Panc1 (cell line): ENCODE measurements around the gene SIK3. TPM values are rescaled to one million over a fixed set of nuclear protein-coding genes. Genes with fewer than 3 reads are reported as not detected.

Experiments used
- ATAC-seq: fragments of 200-7000 bp; cut with Tn5 transposase; 2 replicates; pipeline ENCODE4 v1.9.1; 2020; ENCODE audit warnings: mild to moderate bottlenecking, moderate library complexity
- BruUV-seq: library from RNA; stranded (reverse); fragments of 400-500 nt; replicated peaks from 2 replicates; lab custom pipeline; 2021; lab: Mats Ljungman, UMichigan
- CTCF ChIA-PET: fragments of 300-600 bp; sonication (Branson Sonifier 250); formaldehyde crosslinking; loops from one replicate; lab custom pipeline; 2022; ENCODE audit warnings: antibody characterized with exemption; lab: Charles Lee
- POLR2A ChIA-PET: fragments of 300-600 bp; sonication (Branson Sonifier 250); formaldehyde crosslinking; loops from one replicate; lab custom pipeline; 2022; ENCODE audit warnings: antibody characterized with exemption; lab: Charles Lee
- DNase-seq: peaks from one replicate; pipeline ENCODE4 v3.0.0-alpha.2; 2010; ENCODE audit warnings: low read depth, low spot score
- H3K27ac ChIP-seq: 2 replicates; pipeline ENCODE4 v1.5.1; 2011; ENCODE audit warnings: mild to moderate bottlenecking, low read length, inconsistent platforms
- H3K27me3 ChIP-seq: fragments of 200-500 bp; sonication (Bioruptor generic); 2 replicates; pipeline ENCODE4 v1.6.0; 2014; ENCODE audit warnings: low read length, inconsistent platforms; ENCODE audit not compliant: control insufficient read depth, insufficient read depth
- H3K36me3 ChIP-seq: fragments of 200-500 bp; sonication (Bioruptor generic); 2 replicates; pipeline ENCODE4 v1.5.1; 2014; ENCODE audit warnings: inconsistent platforms, mild to moderate bottlenecking, low read length, moderate library complexity; ENCODE audit not compliant: control insufficient read depth, insufficient read depth
- H3K4me1 ChIP-seq: 2 replicates; pipeline ENCODE4 v1.5.1; 2011; ENCODE audit warnings: inconsistent platforms, mild to moderate bottlenecking, low read length, moderate library complexity; ENCODE audit not compliant: control insufficient read depth, insufficient read depth
- H3K4me3 ChIP-seq, 2 experiments: 2 replicates each; pipeline ENCODE4 v1.5.1; 2011 to 2012; ENCODE audit warnings: low read depth in 2 of 2, low read length in 2 of 2, mild to moderate bottlenecking in 2 of 2, inconsistent platforms in 1 of 2, moderate library complexity in 1 of 2
- H3K9me3 ChIP-seq: fragments of 200-500 bp; sonication (Bioruptor generic); 2 replicates; pipeline ENCODE4 v1.5.1; 2014; ENCODE audit warnings: low read depth, mild to moderate bottlenecking, inconsistent platforms, low read length, moderate library complexity; ENCODE audit not compliant: control insufficient read depth, insufficient read depth
- CTCF ChIP-seq: fragments of 450-650 bp; IDR thresholded peaks from 2 replicates; pipeline ENCODE4 v1.5.1; 2017; ENCODE audit warnings: mild to moderate bottlenecking
- POLR2AphosphoS5 ChIP-seq: IDR thresholded peaks from 2 replicates; pipeline ENCODE4 v1.6.1; 2012; ENCODE audit warnings: mild to moderate bottlenecking, low read depth, low read length, moderate library complexity
- REST ChIP-seq, 2 experiments: IDR thresholded peaks; 2 replicates each; pipeline ENCODE4 v1.6.1; 2011 to 2012; ENCODE audit warnings: low read depth in 2 of 2, control low read depth in 1 of 2, low read length in 1 of 2, mild to moderate bottlenecking in 1 of 2, moderate library complexity in 1 of 2; ENCODE audit not compliant: insufficient read depth in 1 of 2
- SIN3A ChIP-seq: IDR thresholded peaks from 2 replicates; pipeline ENCODE4 v1.6.1; 2012; ENCODE audit warnings: low read depth, mild to moderate bottlenecking, low read length, moderate library complexity, borderline replicate concordance; ENCODE audit not compliant: insufficient read depth
- TCF7L2 ChIP-seq: IDR thresholded peaks from 2 replicates; pipeline ENCODE4 v1.6.1; 2011; ENCODE audit warnings: mild to moderate bottlenecking, low read depth, low read length, inconsistent platforms
- in situ Hi-C: cut with HindIII; loops from 2 replicates; pipeline ENCODE4 v1.10.0; 2016; ENCODE audit warnings: low sequenced_read_pairs, low pct_unique_long_range_greater_than_20kb
- intact Hi-C: fragments of 100-400 bp; cut with micrococcal nuclease; formaldehyde crosslinking; loops from one replicate; pipeline ENCODE4 v1.10.0; 2022; ENCODE audit not compliant: unreplicated experiment
- total RNA-seq: library from RNA; stranded (reverse); gene quantifications from one replicate; pipeline ENCODE4 v1.2.1, GENCODE V29; 2021; ENCODE audit not compliant: unreplicated experiment

SIK3 gene
- total RNA-seq, 1 experiment from 2014 or later = 39.7 TPM

GRCh38 chr11:116871248-116871647 lies 227.0 kb downstream of the SIK3 start:
- Histone ChIP-seq H3K9me3 (no peaks in the 10 kb centered on the region), H3K4me1 (no peaks in the 10 kb centered on the region), H3K27ac (no peak overlapping the region), H3K36me3 (peaks cover 8% of the 10 kb centered on the region; the same call in 1 of the 2 replicates), H3K27me3 (no peaks in the 10 kb centered on the region), H3K4me3 (no peak overlapping the region)
- BruUV-seq = no TSS peak
- no peak for TF ChIP-seq CTCF
- TF ChIP-seq SIN3A = no peak
- TF ChIP-seq TCF7L2 = no peak
- DNase-seq (no peak), ATAC-seq (no peak)
- POLR2A ChIA-PET = no interaction called here
- CTCF ChIA-PET = interaction anchor here (0.6 to 0.8 kb wide), 2 partner anchors 29 to 75 kb away, joined by 3 to 6 read pairs; no protein-coding TSS in a partner anchor
- intact Hi-C loops = no loop called here
- in situ Hi-C loops = no loop called here

GRCh38 chr11:116870054-116870453 lies 228.2 kb downstream of the SIK3 start:
- no peak for TF ChIP-seq REST (IDR thresholded peaks at IDR 0.05; ENCODE audit: insufficient read depth in 1 of 2, low read depth in 2 of 2, low read length in 1 of 2)
- no peak for TF ChIP-seq POLR2AphosphoS5
- H3K9me3 ChIP-seq = no peaks in the 10 kb centered on the region
- ATAC-seq = no peak
- no peaks in the 10 kb centered on the region for H3K4me1 ChIP-seq
- no peaks in the 10 kb centered on the region for H3K27me3 ChIP-seq
- peaks cover 8% of the 10 kb centered on the region; the same call in 1 of the 2 replicates for H3K36me3 ChIP-seq
- intact Hi-C loops = no loop called here
- DNase-seq = no peak
- H3K27ac ChIP-seq = no peak overlapping the region
- H3K4me3 ChIP-seq = no peak overlapping the region
- ChIA-PET CTCF (no interaction called here), POLR2A (no interaction called here)
- BruUV-seq = no TSS peak
- in situ Hi-C loops = no loop called here

- peaks cover 8% of the 10 kb centered on the region; the same call in 1 of the 2 replicates for H3K36me3 ChIP-seq
- intact Hi-C loops (no loop called here), in situ Hi-C loops (no loop called here)
- H3K4me3 ChIP-seq = no peak overlapping the region
- POLR2A ChIA-PET = no interaction called here
- ATAC-seq (no peak), DNase-seq (no peak)
- CTCF ChIA-PET = no interaction called here
- TF ChIP-seq REST (IDR thresholded peaks at IDR 0.05; ENCODE audit: insufficient read depth in 1 of 2, low read depth in 2 of 2, low read length in 1 of 2) = no peak
- TF ChIP-seq TCF7L2 = no peak
- peak; percentile 17; the same call in 1 of the 2 replicates for TF ChIP-seq CTCF
- no peak for TF ChIP-seq POLR2AphosphoS5
- no peak for TF ChIP-seq SIN3A
- no TSS peak for BruUV-seq
- no peaks in the 10 kb centered on the region for H3K9me3 ChIP-seq
- H3K4me1 ChIP-seq = no peaks in the 10 kb centered on the region
- no peak overlapping the region for H3K27ac ChIP-seq
- no peaks in the 10 kb centered on the region for H3K27me3 ChIP-seq
These were observed 228.6 kb downstream of the SIK3 start for GRCh38 chr11:116869610-116870009.
